Measurements from ENCODE around the gene TANK.

The TANK gene

GRCh38 chr2:161160226-161161073 lies at the start of gene TANK:
TSS of gene TANK (plus strand) at chr2:161160428. CDS start at chr2:161179663, 19,235 bp downstream.
- H3K4me3 ChIP-seq (ENCODE audit: low read depth, low read length), result peak within 1 kb of the TSS; percentile 73
- TF ChIP-seq CTCF (IDR thresholded peaks at IDR 0.05; ENCODE audit: control insufficient read depth, extremely low read depth, insufficient read depth), result no peak
- DNase-seq (ENCODE audit: low read depth), result peak; percentile 87

GRCh38 chr2:161111531-161111930 lies 48.7 kb upstream of the TANK start:
- peak; percentile 38 for DNase-seq (ENCODE audit: low read depth)
- H3K4me3 ChIP-seq (ENCODE audit: low read depth, low read length), result no peak overlapping the region

GRCh38 chr2:161112908-161113307 lies 47.3 kb upstream of the TANK start:
- no peak overlapping the region for H3K4me3 ChIP-seq (ENCODE audit: low read depth, low read length)
- DNase-seq (ENCODE audit: low read depth), result no peak
- no peak for TF ChIP-seq CTCF (IDR thresholded peaks at IDR 0.05; ENCODE audit: control insufficient read depth, extremely low read depth, insufficient read depth)

More at GRCh38 chr2:161111531-161111930, 48.7 kb upstream of the TANK start:
- TF ChIP-seq CTCF (IDR thresholded peaks at IDR 0.05; ENCODE audit: control insufficient read depth, extremely low read depth, insufficient read depth), result no peak

- TF ChIP-seq CTCF (IDR thresholded peaks at IDR 0.05; ENCODE audit: control insufficient read depth, extremely low read depth, insufficient read depth), result no peak
These were observed 46.3 kb upstream of the TANK start for GRCh38 chr2:161113693-161114575.

GRCh38 chr2:161115205-161115604 lies 45.0 kb upstream of the TANK start:
- no peak for DNase-seq (ENCODE audit: low read depth)
- TF ChIP-seq CTCF (IDR thresholded peaks at IDR 0.05; ENCODE audit: control insufficient read depth, extremely low read depth, insufficient read depth), result no peak
- H3K4me3 ChIP-seq (ENCODE audit: low read depth, low read length), result no peak overlapping the region

More at GRCh38 chr2:161113693-161114575, 46.3 kb upstream of the TANK start:
- DNase-seq (ENCODE audit: low read depth), result no peak
- H3K4me3 ChIP-seq (ENCODE audit: low read depth, low read length), result no peak overlapping the region

- H3K4me3 ChIP-seq (ENCODE audit: low read depth, low read length), result no peak overlapping the region
- TF ChIP-seq CTCF (IDR thresholded peaks at IDR 0.05; ENCODE audit: control insufficient read depth, extremely low read depth, insufficient read depth), result no peak
- DNase-seq (ENCODE audit: low read depth), result no peak
These were observed 44.4 kb upstream of the TANK start for GRCh38 chr2:161115605-161116380.
